ENCODE measurements around the gene MORC3. TPM values are rescaled to one million over a fixed set of nuclear protein-coding genes. Genes with fewer than 3 reads are reported as not detected.

MORC3 gene
- total RNA-seq, 1 experiment from 2014 or later = 19.8 TPM

DNA sequence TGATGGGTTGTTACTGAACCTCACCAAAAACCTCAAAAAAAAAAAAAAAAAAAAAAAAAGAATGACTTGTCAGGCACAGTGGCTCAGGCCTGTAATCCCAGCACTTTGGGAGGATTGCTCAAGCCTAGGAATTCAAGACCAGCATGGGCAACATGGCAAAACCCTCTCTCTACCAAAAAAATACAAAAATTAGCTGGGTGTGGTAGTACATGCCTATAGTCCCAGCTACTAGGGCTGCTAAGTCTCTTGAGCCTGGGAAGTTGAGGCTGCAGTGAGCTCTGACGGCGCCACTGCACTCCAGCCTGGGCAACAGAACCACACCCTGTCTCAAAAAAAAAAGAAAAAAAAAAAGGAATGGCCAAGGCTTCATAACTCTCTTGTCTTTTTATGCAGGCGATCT lies 76.3 kb downstream of the MORC3 start:
- POLR2A ChIA-PET = no interaction called here
- no peak for ATAC-seq
- TF ChIP-seq, protein P1, sequence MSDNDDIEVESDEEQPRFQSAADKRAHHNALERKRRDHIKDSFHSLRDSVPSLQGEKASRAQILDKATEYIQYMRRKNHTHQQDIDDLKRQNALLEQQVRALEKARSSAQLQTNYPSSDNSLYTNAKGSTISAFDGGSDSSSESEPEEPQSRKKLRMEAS (IDR thresholded peaks at IDR 0.05) = no peak
- TF ChIP-seq CBX3 (IDR thresholded peaks at IDR 0.05; ENCODE audit: low read depth) = no peak
- no peak for TF ChIP-seq SIN3A (IDR thresholded peaks at IDR 0.05; ENCODE audit: low read depth)
- TF ChIP-seq RAD21 (IDR thresholded peaks at IDR 0.05; ENCODE audit: low read depth) = no peak
- no peak for TF ChIP-seq CEBPB (IDR thresholded peaks at IDR 0.05; ENCODE audit: low read depth)
- no peak for TF ChIP-seq TCF7L2 (IDR thresholded peaks at IDR 0.05; ENCODE audit: borderline replicate concordance, extremely low read depth, insufficient read depth, insufficient read length)
- no peak for TF ChIP-seq ZNF274 (IDR thresholded peaks at IDR 0.05; ENCODE audit: low read depth, low read length)
- TF ChIP-seq SRF (IDR thresholded peaks at IDR 0.05; ENCODE audit: low read depth) = no peak
- TF ChIP-seq REST (IDR thresholded peaks at IDR 0.05; ENCODE audit: low read depth) = no peak
- RAD21 ChIA-PET (ENCODE audit: low non-redundant PET in 1 of 2, low total read pairs in 2 of 2, uncharacterized antibody in 2 of 2, unreplicated experiment in 2 of 2) = interaction anchor here in 1 of 2 experiments (0.6 kb wide), 1 partner anchor 256 kb away, joined by 3 read pairs; no protein-coding TSS in a partner anchor
- no peak overlapping the region for H2AFZ ChIP-seq (ENCODE audit: low read depth, low read length, poor library complexity, severe bottlenecking)
- DNase-seq (ENCODE audit: low read depth, low spot score) = no peak
- no peaks in the 10 kb centered on the region for H3K27me3 ChIP-seq (ENCODE audit: insufficient read depth, low read length)
- H3K79me2 ChIP-seq (ENCODE audit: insufficient read depth, low read length) = no peaks in the 10 kb centered on the region
- no peaks in the 10 kb centered on the region for H3K4me1 ChIP-seq (ENCODE audit: control insufficient read depth in 1 of 2, insufficient read depth in 2 of 2, low read length in 2 of 2)
- H3K9me3 ChIP-seq (ENCODE audit: control insufficient read depth in 1 of 2, insufficient read depth in 1 of 2, low read depth in 1 of 2, low read length in 2 of 2) = no peaks in the 10 kb centered on the region
- no peak overlapping the region for H3K4me3 ChIP-seq (replicated peaks in 1 of 2; ENCODE audit: low read depth in 1 of 2, low read length in 2 of 2)
- no peaks in the 10 kb centered on the region for H3K9me2 ChIP-seq (ENCODE audit: insufficient read depth)
- no peak overlapping the region for H3K9ac ChIP-seq (ENCODE audit: low read length)
- peaks cover 10 to 30% of the 10 kb centered on the region in 2 experiments; a peak in 3 of 4 replicates for H3K36me3 ChIP-seq (ENCODE audit: control insufficient read depth in 1 of 2, insufficient read depth in 2 of 2, low read length in 2 of 2)
- no peak overlapping the region for H3K4me2 ChIP-seq (ENCODE audit: low read length)
- no peak overlapping the region for H3K27ac ChIP-seq (ENCODE audit: low read depth, low read length)
- BruUV-seq (replicated peaks) = no TSS peak
- CTCF ChIA-PET = no interaction called here
- intact Hi-C loops (cut with micrococcal nuclease) = no loop called here
- H4K20me1 ChIP-seq (ENCODE audit: insufficient read depth) = no peaks in the 10 kb centered on the region

Data from HCT116 (cell line).